Activated gamma-delta T cell (primary cell): ENCODE data around the gene IGSF22.
"Not testable (repeated sequence)": the region's sequence is repeated elsewhere in the genome, so short reads cannot be mapped to it uniquely, and the experiment has no call there.

ENCODE experiments used
- DNase-seq: peaks from one replicate; lab custom pipeline; 2025; lab: John Stamatoyannopoulos, UW

IGSF22 gene

DNA sequence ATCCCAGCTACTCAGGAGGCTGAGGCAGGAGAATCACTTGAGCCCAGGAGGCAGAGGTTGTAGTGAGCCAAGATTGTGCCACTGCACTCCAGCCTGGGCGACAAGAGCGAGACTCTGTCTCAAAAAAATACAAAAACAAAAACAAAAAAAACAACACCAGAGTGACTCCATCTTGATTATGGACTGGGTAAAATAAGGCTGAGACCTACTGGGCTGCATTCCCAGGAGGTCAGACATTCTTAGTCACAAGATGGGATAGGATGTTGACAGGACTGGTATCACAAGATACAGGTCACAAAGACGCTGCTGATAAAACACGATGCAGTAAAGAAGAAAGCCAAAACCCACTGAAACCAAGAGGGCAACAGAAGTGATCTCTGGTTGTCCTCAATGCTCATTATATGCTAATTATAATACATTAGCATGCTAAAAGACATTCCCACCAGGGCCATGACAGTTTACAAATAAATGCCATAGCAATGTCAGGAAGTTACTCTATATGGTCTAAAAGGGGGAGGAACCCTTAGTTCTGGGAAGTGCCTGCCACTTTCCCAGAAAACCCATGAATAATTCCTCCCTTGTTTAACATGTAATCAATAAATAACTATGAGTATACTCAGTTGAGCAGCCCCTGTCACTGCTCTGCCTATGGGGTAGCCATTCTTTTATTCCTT is 34.4 kb downstream of the IGSF22 start:
- not testable (repeated sequence) for DNase-seq

DNA sequence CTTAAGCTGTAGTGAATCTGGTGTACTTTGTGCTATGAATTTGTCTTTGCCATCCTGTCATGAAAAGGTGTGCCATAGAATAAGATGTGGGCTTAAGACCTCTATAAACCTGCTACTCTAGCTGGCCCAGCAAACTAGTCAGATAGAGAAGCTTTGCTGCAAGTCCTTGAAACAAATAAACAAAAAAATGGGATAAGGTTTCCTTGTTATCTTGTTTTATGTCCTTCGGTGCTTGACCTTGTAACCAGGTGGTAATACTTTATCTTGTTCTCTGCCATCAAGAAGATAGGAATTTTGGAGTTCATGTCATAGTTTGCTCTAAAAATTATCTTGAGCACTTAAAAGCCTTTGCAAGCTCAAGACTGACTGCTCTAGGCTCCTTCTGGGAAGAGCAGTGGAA is 41.7 kb downstream of the IGSF22 start:
- DNase-seq: no peak

DNA sequence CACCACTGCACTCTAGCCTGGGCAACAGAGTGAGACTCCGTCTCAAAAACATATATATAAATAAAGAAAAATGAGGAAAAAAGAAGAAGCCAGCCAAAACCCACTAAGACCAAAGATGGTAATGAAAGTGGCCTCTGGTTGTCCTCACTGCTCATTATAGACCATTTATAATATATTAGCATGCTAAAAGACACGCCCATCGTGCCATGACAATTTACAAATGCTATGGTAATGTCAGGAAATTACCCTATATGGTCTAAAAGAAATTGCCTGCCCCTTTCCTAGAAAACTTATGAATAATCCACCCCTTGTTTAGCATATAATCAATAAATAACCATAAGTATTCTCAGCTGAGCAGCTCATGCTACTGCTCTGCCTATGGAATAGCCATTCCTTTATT is 43.5 kb downstream of the IGSF22 start:
- no peak for DNase-seq

DNA sequence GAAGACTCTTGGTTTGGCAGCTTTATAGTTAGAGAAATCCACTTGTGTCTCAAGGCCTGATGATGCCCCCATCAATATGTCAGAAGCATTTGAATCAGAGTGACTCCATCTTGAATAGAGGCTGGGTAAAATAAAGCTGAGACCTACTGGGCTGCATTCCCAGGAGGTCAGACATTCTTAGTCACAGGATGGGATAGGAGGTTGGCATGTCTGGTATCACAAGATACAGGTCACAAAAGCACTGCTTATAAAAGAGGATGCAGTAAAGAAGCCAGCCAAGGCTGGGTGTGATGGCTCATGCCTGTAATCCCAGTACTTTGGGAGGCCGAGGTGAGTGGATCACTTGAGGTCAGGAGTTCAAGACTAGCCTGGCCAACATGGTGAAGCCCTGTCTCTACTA is 44.0 kb downstream of the IGSF22 start:
- not testable (repeated sequence) for DNase-seq

DNA sequence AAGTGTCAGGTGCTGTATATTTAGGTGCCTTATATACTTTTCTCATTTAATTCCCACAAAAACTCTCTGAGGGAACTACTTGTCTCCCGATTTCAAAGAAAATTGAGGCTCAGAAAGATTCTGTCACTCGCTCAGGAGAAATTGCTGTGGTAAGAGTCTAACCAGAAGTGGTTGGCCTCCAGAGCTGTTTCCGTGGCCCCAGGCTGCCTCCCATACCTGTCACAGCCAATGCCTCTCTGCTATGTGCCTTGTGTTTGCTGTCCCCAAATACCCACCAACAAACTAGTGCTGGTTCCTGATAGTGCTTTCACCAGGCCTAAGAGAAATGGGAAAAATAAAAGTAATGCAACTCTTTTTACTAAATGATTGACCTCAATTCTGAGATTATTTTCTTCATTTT is 48.4 kb downstream of the IGSF22 start:
- no peak for DNase-seq

DNA sequence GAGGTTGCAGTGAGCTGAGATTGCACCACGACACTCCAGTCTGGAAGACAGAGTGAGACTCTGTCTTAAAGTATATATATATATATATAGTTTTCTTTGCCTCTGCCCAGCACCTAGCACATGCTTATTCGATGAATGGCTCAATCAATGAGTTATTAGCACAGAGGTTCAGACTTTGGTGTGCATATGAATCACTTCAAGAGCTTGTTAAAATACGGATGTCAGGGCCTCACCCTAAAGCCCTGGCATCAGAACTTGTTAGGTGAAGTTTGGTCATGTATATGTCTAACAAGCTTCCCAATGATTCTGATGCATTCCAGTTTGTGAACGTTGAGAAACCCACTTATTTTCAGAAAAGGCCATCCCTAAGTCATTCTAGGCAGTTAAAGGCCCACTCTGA is 49.2 kb downstream of the IGSF22 start:
- no peak for DNase-seq

DNA sequence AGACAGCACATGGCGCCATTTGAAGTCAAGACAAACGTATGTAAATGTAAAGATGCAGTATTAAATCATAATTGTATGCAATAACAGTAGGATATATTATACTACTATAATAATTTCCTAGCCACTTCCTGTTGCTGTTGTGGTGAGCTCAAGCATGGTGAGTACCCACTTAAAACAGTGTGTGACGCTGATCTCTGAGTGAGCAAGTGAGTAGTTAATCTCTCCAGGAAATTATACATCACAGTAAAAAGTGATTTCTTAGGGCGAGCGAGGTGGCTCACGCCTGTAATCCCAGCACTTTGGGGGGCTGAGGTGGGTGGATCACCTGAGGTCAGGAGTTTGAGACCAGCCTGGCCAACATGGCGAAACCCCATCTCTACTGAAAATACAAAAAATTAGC is 53.8 kb downstream of the IGSF22 start:
- not testable (repeated sequence) for DNase-seq

DNA sequence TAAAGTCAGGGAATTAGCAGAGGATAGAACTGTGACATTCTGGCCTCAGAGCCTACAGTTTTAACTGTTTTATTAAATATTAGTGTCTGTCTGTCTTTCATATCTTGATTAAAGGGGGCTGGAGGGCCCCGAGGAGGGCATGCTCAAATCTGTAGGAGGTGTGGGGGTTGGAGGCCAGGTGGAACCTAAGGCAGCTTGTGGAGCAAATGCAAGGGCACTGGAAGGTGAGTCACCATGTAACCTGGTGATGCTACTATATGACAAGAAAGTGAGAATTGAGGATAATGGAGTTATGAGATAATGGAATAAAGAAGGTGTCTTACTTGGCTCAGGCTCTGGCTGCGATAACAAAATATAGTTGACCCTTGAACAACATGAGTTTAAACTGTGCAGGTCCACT is 54.7 kb downstream of the IGSF22 start:
- no peak for DNase-seq

DNA sequence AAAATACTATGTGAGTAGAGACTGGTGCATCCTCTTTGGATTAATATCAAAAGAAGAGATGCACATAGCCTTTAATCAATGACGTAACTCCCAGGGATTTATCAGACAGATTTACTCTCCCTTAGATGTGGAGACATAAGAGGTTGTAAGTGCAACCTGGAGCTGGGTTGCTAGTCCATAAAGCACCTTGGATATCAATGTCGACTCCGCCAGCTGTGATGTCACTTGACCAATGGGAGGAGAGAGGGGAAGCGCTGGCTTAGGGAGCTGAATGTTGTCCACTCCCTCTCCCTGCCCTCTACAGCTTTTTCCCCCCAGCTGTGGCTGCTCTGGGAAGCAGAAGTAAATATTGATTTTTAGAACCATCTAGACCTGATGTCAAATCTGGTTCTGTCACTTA is 56.3 kb downstream of the IGSF22 start:
- no peak for DNase-seq

DNA sequence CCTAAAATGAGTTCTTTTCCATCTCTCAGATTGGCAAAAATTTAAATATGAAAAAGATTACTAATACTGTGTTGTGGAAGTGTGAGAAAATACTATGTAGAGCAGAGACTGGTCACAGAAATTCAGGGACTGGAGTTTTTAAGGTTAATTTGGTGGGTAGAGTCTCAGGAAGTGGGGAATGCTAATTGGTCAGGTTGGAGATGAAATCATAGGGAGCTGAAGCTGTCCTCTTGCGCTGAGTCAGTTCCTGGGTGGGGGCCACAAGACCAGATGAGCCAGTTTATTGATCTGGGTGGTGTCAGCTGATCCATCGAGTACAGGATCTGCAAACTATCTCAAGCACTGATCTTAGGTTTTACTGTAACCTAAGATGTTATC is 56.8 kb downstream of the IGSF22 start:
- no peak for DNase-seq

DNA sequence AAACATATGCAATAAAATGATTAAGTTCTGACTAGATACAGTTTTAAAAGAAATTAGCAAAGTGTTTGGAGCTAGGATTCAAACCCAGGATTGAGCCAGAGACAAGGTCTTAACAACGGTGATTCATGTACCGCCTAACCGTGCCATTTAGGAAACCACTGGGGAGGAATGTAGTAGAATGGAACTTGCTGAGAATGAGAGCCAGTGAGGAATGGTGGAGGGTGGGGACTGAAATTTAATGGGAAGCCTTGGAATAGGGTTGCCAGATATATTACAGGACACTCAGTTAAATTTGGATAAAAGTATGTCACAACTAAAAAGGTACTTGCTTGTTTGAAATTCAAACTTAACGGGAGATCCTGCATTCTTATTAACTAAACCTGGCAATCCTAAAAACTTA is 57.9 kb downstream of the IGSF22 start:
- no peak for DNase-seq

DNA sequence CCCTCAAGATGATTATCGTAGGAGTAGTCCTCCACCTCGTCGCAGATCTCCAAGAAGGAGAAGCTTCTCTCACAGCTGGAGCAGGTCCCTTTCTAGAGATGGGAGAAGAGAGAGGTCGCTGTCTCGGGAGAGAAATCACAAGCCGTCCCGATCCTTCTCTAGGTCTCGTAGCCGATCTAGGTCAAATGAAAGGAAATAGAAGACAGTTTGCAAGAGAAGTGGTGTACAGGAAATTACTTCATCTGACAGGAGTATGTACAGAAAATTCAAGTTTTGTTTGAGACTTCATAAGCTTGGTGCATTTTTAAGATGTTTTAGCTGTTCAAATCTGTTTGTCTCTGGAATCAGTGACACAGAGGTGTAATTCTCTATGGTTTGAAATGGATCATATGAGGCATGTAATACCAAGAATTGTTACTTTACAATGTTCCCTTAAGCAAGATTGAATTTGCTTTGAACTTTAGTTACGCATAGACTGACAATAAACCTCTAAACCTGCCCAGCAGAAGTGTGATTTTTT is 60.6 kb downstream of the IGSF22 start:
- not testable (repeated sequence) for DNase-seq

DNA sequence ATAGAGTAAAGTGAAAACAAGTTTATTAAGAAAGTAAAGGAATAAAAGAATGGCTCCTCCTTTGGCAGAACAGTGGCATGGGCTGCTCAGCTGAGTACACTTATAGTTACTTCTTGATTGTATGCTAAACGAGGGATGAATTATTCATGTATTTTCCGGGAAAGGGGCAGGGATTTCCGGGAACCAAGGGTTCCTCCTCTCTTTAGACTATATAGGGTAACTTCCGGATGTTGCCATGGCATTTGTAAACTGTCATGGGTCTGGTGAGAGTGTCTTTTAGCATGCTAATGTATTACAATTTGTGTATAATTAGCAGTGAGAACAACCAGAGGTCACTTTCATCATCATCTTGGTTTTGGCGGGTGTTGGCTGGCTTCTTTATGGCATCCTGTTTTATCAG is 68.3 kb downstream of the IGSF22 start:
- DNase-seq: no peak
